Measurements from ENCODE around the gene EIF3K.

DNA sequence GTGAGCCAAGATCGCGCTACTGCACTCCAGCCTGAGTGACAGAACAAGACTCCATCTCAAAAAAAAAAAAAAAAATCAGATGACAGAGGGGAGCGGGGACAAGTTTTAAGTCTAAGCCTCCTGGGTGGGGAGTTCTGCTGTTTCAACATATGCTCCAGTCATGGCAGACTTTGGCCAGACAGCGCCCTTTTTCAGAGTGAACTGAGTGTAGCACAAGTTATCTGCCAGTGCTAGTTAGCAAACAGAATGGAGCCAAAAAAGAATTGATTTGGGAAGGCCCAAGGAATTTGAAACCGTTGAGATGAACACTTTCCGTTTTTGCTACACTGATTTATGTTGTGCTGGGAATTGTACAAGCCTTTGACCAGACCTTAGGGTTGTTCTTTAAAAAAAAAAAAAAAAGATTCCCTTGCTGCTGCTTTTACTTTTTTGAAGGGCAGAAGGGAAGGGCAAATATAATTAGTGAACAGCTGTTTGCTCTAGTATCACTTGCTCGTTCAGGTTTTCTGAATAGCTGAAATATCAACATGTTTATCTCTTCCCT is 34.1 kb downstream of the EIF3K start:
- TF ChIP-seq, protein P1, sequence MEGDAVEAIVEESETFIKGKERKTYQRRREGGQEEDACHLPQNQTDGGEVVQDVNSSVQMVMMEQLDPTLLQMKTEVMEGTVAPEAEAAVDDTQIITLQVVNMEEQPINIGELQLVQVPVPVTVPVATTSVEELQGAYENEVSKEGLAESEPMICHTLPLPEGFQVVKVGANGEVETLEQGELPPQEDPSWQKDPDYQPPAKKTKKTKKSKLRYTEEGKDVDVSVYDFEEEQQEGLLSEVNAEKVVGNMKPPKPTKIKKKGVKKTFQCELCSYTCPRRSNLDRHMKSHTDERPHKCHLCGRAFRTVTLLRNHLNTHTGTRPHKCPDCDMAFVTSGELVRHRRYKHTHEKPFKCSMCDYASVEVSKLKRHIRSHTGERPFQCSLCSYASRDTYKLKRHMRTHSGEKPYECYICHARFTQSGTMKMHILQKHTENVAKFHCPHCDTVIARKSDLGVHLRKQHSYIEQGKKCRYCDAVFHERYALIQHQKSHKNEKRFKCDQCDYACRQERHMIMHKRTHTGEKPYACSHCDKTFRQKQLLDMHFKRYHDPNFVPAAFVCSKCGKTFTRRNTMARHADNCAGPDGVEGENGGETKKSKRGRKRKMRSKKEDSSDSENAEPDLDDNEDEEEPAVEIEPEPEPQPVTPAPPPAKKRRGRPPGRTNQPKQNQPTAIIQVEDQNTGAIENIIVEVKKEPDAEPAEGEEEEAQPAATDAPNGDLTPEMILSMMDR (IDR thresholded peaks at IDR 0.05), result no peak
- no peak for TF ChIP-seq POLR2A (IDR thresholded peaks at IDR 0.05)

Data from heart left ventricle (tissue), 13 donors.